Duodenal mucosa (tissue), 2 donors: ENCODE measurements around the gene CLDN7.

Experiments used
- H3K27ac ChIP-seq: one replicate; pipeline ENCODE4 v1.7.0; 2013; ENCODE audit warnings: low read depth, low read length
- H3K27me3 ChIP-seq, 2 donors: one replicate each; pipeline ENCODE4 v1.7.0; 2013; ENCODE audit warnings: low read length in 2 of 2, control low read depth in 1 of 2; ENCODE audit not compliant: insufficient read depth in 2 of 2, control insufficient read depth in 1 of 2
- H3K36me3 ChIP-seq, 2 donors: one replicate each; pipeline ENCODE4 v1.7.0; 2013; ENCODE audit warnings: low read length in 2 of 2, control low read depth in 1 of 2; ENCODE audit not compliant: insufficient read depth in 2 of 2, control insufficient read depth in 1 of 2
- H3K4me1 ChIP-seq, 2 donors: one replicate each; pipeline ENCODE4 v1.7.0; 2013; ENCODE audit warnings: low read length in 2 of 2, control low read depth in 1 of 2; ENCODE audit not compliant: insufficient read depth in 2 of 2, control insufficient read depth in 1 of 2
- H3K4me3 ChIP-seq, 2 donors: one replicate each; pipeline ENCODE4 v1.7.0; 2013; ENCODE audit warnings: low read length in 2 of 2, low read depth in 1 of 2
- H3K9ac ChIP-seq, 2 donors: one replicate each; pipeline ENCODE4 v1.7.0; 2013; ENCODE audit warnings: low read length in 2 of 2, low read depth in 1 of 2
- H3K9me3 ChIP-seq, 2 donors: one replicate each; pipeline ENCODE4 v1.7.0; 2013; ENCODE audit warnings: low read length in 2 of 2, control low read depth in 1 of 2; ENCODE audit not compliant: control insufficient read depth in 1 of 2

Gene CLDN7

GRCh38 chr17:7225711-7226331 lies 36.5 kb downstream of the CLDN7 start:
- Histone ChIP-seq H3K9me3 (no peaks in the 10 kb centered on the region), H3K36me3 (peaks cover 58 to 93% of the 10 kb centered on the region in 2 donors), H3K4me1 (peaks cover 11 to 25% of the 10 kb centered on the region in 2 donors), H3K27ac (no peak overlapping the region), H3K9ac (no peak overlapping the region), H3K4me3 (no peak overlapping the region), H3K27me3 (no peaks in the 10 kb centered on the region)

- Histone ChIP-seq H3K27me3 (no peaks in the 10 kb centered on the region), H3K4me3 (no peak overlapping the region), H3K27ac (no peak overlapping the region), H3K9me3 (no peaks in the 10 kb centered on the region), H3K4me1 (peaks cover 18 to 30% of the 10 kb centered on the region in 2 donors), H3K36me3 (peaks cover 55 to 84% of the 10 kb centered on the region in 2 donors), H3K9ac (no peak overlapping the region)
Observed at GRCh38 chr17:7224661-7225111, 37.6 kb downstream of the CLDN7 start.

GRCh38 chr17:7224110-7224509 lies 38.2 kb downstream of the CLDN7 start:
- H3K9me3 ChIP-seq, result no peaks in the 10 kb centered on the region
- H3K9ac ChIP-seq, result no peak overlapping the region
- H3K36me3 ChIP-seq, result peaks cover 52 to 78% of the 10 kb centered on the region in 2 donors
- H3K4me3 ChIP-seq, result no peak overlapping the region
- peak overlapping the region; percentile 17 for H3K27ac ChIP-seq
- H3K27me3 ChIP-seq, result no peaks in the 10 kb centered on the region
- peaks cover 23 to 35% of the 10 kb centered on the region in 2 donors for H3K4me1 ChIP-seq

GRCh38 chr17:7223375-7223774 lies 38.9 kb downstream of the CLDN7 start:
- H3K4me3 ChIP-seq, result peak overlapping the region in 1 of 2 donors; percentile 32
- H3K36me3 ChIP-seq, result peaks cover 52 to 71% of the 10 kb centered on the region in 2 donors
- no peaks in the 10 kb centered on the region for H3K27me3 ChIP-seq
- no peaks in the 10 kb centered on the region for H3K9me3 ChIP-seq
- H3K9ac ChIP-seq, result no peak overlapping the region
- H3K4me1 ChIP-seq, result peaks cover 27 to 40% of the 10 kb centered on the region in 2 donors
- H3K27ac ChIP-seq, result no peak overlapping the region

GRCh38 chr17:7222972-7223292 lies 39.3 kb downstream of the CLDN7 start:
- Histone ChIP-seq H3K27me3 (no peaks in the 10 kb centered on the region), H3K9me3 (no peaks in the 10 kb centered on the region), H3K36me3 (peaks cover 47 to 67% of the 10 kb centered on the region in 2 donors), H3K27ac (no peak overlapping the region), H3K4me1 (peaks cover 31 to 44% of the 10 kb centered on the region in 2 donors), H3K4me3 (no peak overlapping the region), H3K9ac (no peak overlapping the region)

- no peaks in the 10 kb centered on the region for H3K9me3 ChIP-seq
- H3K4me3 ChIP-seq, result no peak overlapping the region
- H3K4me1 ChIP-seq, result peaks cover 35 to 48% of the 10 kb centered on the region in 2 donors
- peak overlapping the region in 1 of 2 donors; percentile 85 for H3K9ac ChIP-seq
- peaks cover 44 to 62% of the 10 kb centered on the region in 2 donors for H3K36me3 ChIP-seq
- H3K27ac ChIP-seq, result no peak overlapping the region
- H3K27me3 ChIP-seq, result no peaks in the 10 kb centered on the region
Observed at GRCh38 chr17:7222093-7222971, 39.9 kb downstream of the CLDN7 start.

- H3K36me3 ChIP-seq, result peaks cover 39 to 54% of the 10 kb centered on the region in 2 donors
- H3K9me3 ChIP-seq, result no peaks in the 10 kb centered on the region
- peak overlapping the region; percentile 98 for H3K27ac ChIP-seq
- H3K4me3 ChIP-seq, result peak overlapping the region; percentile 90 to 92
- no peaks in the 10 kb centered on the region for H3K27me3 ChIP-seq
- H3K9ac ChIP-seq, result peak overlapping the region; percentile 85 to 95
- H3K4me1 ChIP-seq, result peaks cover 38 to 48% of the 10 kb centered on the region in 2 donors
Observed at GRCh38 chr17:7221278-7222092, 40.8 kb downstream of the CLDN7 start.

- H3K9ac ChIP-seq, result peak overlapping the region; percentile 85 to 95
- peaks cover 44 to 48% of the 10 kb centered on the region in 2 donors for H3K4me1 ChIP-seq
- peak overlapping the region; percentile 90 to 92 for H3K4me3 ChIP-seq
- H3K27ac ChIP-seq, result peak overlapping the region; percentile 98
- peaks cover 39 to 48% of the 10 kb centered on the region in 2 donors for H3K36me3 ChIP-seq
- no peaks in the 10 kb centered on the region for H3K27me3 ChIP-seq
- no peaks in the 10 kb centered on the region for H3K9me3 ChIP-seq
Observed at GRCh38 chr17:7220593-7221277, 41.5 kb downstream of the CLDN7 start.

- Histone ChIP-seq H3K36me3 (peaks cover 34 to 41% of the 10 kb centered on the region in 2 donors), H3K4me1 (peaks cover 48 to 49% of the 10 kb centered on the region in 2 donors), H3K9me3 (no peaks in the 10 kb centered on the region), H3K9ac (peak within 1 kb of the TSS; percentile 85 to 95), H3K4me3 (peak within 1 kb of the TSS; percentile 90 to 92), H3K27me3 (no peaks in the 10 kb centered on the region), H3K27ac (peak within 1 kb of the TSS; percentile 98)
Observed at GRCh38 chr17:7219812-7220592, 42.3 kb downstream of the CLDN7 start, which contains the start of the genes ACADVL and DLG4. ACADVL (plus strand) TSS chr17:7219938; CDS start chr17:7219985, 47 bp downstream. DLG4 (minus strand) TSS chr17:7219836.
